Activated naive CD4-positive, alpha-beta T cell treated with Interleukin-2 at 50 U/mL for 16 hours (primary cell): ENCODE measurements around the gene RNF175.

Experiments
- DNase-seq: peaks from one replicate; pipeline ENCODE4 v3.0.0-alpha.2; 2020

Gene RNF175

GRCh38 chr4:153784166-153784699 lies 24.4 kb upstream of the RNF175 start:
- DNase-seq: no peak

GRCh38 chr4:153782581-153782980 lies 22.8 kb upstream of the RNF175 start:
- DNase-seq: no peak

GRCh38 chr4:153781717-153782416 lies 22.0 kb upstream of the RNF175 start:
- no peak for DNase-seq

GRCh38 chr4:153781280-153781679 lies 21.5 kb upstream of the RNF175 start:
- no peak for DNase-seq

GRCh38 chr4:153780876-153781275 lies 21.1 kb upstream of the RNF175 start:
- DNase-seq: no peak

- no peak for DNase-seq
Measured at GRCh38 chr4:153780221-153780620, 20.4 kb upstream of the RNF175 start.

GRCh38 chr4:153778383-153778782 lies 18.6 kb upstream of the RNF175 start:
- DNase-seq: no peak

GRCh38 chr4:153777421-153777820 lies 17.6 kb upstream of the RNF175 start:
- no peak for DNase-seq

- no peak for DNase-seq
Measured at GRCh38 chr4:153776601-153777000, 16.8 kb upstream of the RNF175 start.

GRCh38 chr4:153773236-153773690 lies 13.4 kb upstream of the RNF175 start:
- no peak for DNase-seq

GRCh38 chr4:153771046-153771445 lies 11.2 kb upstream of the RNF175 start:
- no peak for DNase-seq

- no peak for DNase-seq
Measured at GRCh38 chr4:153766758-153767157, 6.9 kb upstream of the RNF175 start.

GRCh38 chr4:153765894-153766293 lies 6.1 kb upstream of the RNF175 start:
- DNase-seq: no peak

- no peak for DNase-seq
Measured at GRCh38 chr4:153764601-153765368, 5.0 kb upstream of the RNF175 start.

- no peak for DNase-seq
Measured at GRCh38 chr4:153763404-153763803, 3.6 kb upstream of the RNF175 start.

GRCh38 chr4:153758688-153759406 lies 977 bp downstream of the RNF175 start:
- no peak for DNase-seq

GRCh38 chr4:153758136-153758535 lies 1.7 kb downstream of the RNF175 start:
- DNase-seq: no peak

- no peak for DNase-seq
Measured at GRCh38 chr4:153757407-153757806, 2.4 kb downstream of the RNF175 start.

- DNase-seq: no peak
Measured at GRCh38 chr4:153755186-153755585, 4.6 kb downstream of the RNF175 start.

GRCh38 chr4:153750197-153750817 lies 9.5 kb downstream of the RNF175 start:
- peak; percentile 55 for DNase-seq

GRCh38 chr4:153748378-153748777 lies 11.4 kb downstream of the RNF175 start:
- DNase-seq: no peak

GRCh38 chr4:153747406-153747955 lies 12.3 kb downstream of the RNF175 start:
- DNase-seq: no peak

GRCh38 chr4:153745651-153746050 lies 14.2 kb downstream of the RNF175 start:
- no peak for DNase-seq
